PC-9 (cell line): ENCODE data around the gene USP49. TPM values are rescaled to one million over a fixed set of nuclear protein-coding genes. Genes with fewer than 3 reads are reported as not detected.

Experiments
- BruUV-seq: library from RNA; stranded (reverse); fragments of 400-500 nt; replicated peaks from 2 replicates; lab custom pipeline; 2021; lab: Mats Ljungman, UMichigan
- CTCF ChIA-PET: fragments of 300-600 bp; sonication (Branson Sonifier 250); formaldehyde crosslinking; loops from one replicate; lab custom pipeline; 2022; ENCODE audit warnings: antibody characterized with exemption; lab: Charles Lee
- POLR2A ChIA-PET: fragments of 300-600 bp; sonication (Branson Sonifier 250); formaldehyde crosslinking; loops from one replicate; lab custom pipeline; 2022; ENCODE audit warnings: antibody characterized with exemption; ENCODE audit not compliant: unreplicated experiment; lab: Charles Lee
- DNase-seq, 2 experiments: peaks; one replicate each; pipeline versions ENCODE4 v3.0.0 to v3.0.0-alpha.2; 2015 to 2022; ENCODE audit warnings: mixed read lengths in 1 of 2
- H2AFZ ChIP-seq: fragments of 200-600 bp; sonication (generic); 2 replicates; pipeline ENCODE4 v1.8.1; 2017; ENCODE audit warnings: antibody characterized with exemption
- H3F3A ChIP-seq: fragments of 200-600 bp; sonication (generic); 2 replicates; pipeline ENCODE4 v1.8.1; 2017; ENCODE audit warnings: antibody characterized with exemption, mild to moderate bottlenecking, low read depth; ENCODE audit not compliant: insufficient read depth
- H3K27ac ChIP-seq: fragments of 200-600 bp; sonication (generic); 2 replicates; pipeline ENCODE4 v1.6.1; 2016; ENCODE audit warnings: mixed run types
- H3K27me3 ChIP-seq: fragments of 200-600 bp; sonication (generic); 2 replicates; pipeline ENCODE4 v1.6.1; 2016; ENCODE audit warnings: low read depth, mixed run types; ENCODE audit not compliant: insufficient read depth
- H3K36me3 ChIP-seq: fragments of 200-600 bp; sonication (generic); 2 replicates; pipeline ENCODE4 v1.6.1; 2016; ENCODE audit warnings: low read depth, mixed run types
- H3K4me1 ChIP-seq: fragments of 200-600 bp; sonication (generic); replicated peaks from 2 replicates; pipeline ENCODE4 v1.6.1; 2016; ENCODE audit warnings: mixed run types; ENCODE audit not compliant: insufficient read depth
- H3K4me2 ChIP-seq: fragments of 200-600 bp; sonication (generic); 2 replicates; pipeline ENCODE4 v1.6.1; 2017; ENCODE audit warnings: mixed run types
- H3K4me3 ChIP-seq: fragments of 200-600 bp; sonication (generic); 2 replicates; pipeline ENCODE4 v1.6.1; 2016; ENCODE audit warnings: mixed run types
- H3K79me2 ChIP-seq: fragments of 200-600 bp; sonication (generic); 2 replicates; pipeline ENCODE4 v1.6.1; 2017; ENCODE audit warnings: low read depth, mixed run types
- H3K9me2 ChIP-seq: fragments of 200-600 bp; sonication (generic); 2 replicates; pipeline ENCODE4 v1.8.1; 2017; ENCODE audit warnings: mild to moderate bottlenecking; ENCODE audit not compliant: insufficient read depth
- H3K9me3 ChIP-seq: fragments of 200-600 bp; sonication (generic); 2 replicates; pipeline ENCODE4 v1.8.1; 2016; ENCODE audit warnings: low read depth; ENCODE audit not compliant: insufficient read depth
- H4K20me1 ChIP-seq: fragments of 200-600 bp; sonication (generic); 2 replicates; pipeline ENCODE4 v1.8.1; 2017; ENCODE audit not compliant: insufficient read depth
- CTCF ChIP-seq: fragments of 200-600 bp; sonication (generic); conservative IDR thresholded peaks from 2 replicates; pipeline ENCODE4 v1.6.1; 2017; ENCODE audit warnings: mixed run types, antibody characterized with exemption, mild to moderate bottlenecking, moderate library complexity
- EZH2 ChIP-seq: fragments of 200-600 bp; sonication (generic); IDR thresholded peaks from 2 replicates; pipeline ENCODE4 v1.8.0; 2017; ENCODE audit warnings: antibody characterized with exemption, low read depth
- intact Hi-C: fragments of 100-400 bp; cut with micrococcal nuclease; formaldehyde crosslinking; loops from one replicate; pipeline ENCODE4 v1.10.0; 2022; ENCODE audit not compliant: unreplicated experiment
- total RNA-seq: library from RNA; stranded (reverse); gene quantifications from 2 replicates; pipeline ENCODE4 v1.2.3, GENCODE V29; 2021

USP49 gene
- total RNA-seq, 1 experiment from 2014 or later = 10.9 TPM

- peak; percentile 83 to 92 for DNase-seq
- Histone ChIP-seq H3K36me3 (peaks cover 28% of the 10 kb centered on the region), H3K79me2 (peaks cover 37% of the 10 kb centered on the region), H3F3A (peaks cover 62% of the 10 kb centered on the region), H3K9me3 (no peaks in the 10 kb centered on the region), H3K4me3 (peak within 1 kb of the TSS; percentile 100), H3K4me2 (peak within 1 kb of the TSS; percentile 90), H3K9me2 (no peaks in the 10 kb centered on the region), H4K20me1 (no peaks in the 10 kb centered on the region; the same call in 1 of the 2 replicates), H2AFZ (peak within 1 kb of the TSS; percentile 76), H3K27ac (peak within 1 kb of the TSS; percentile 91), H3K4me1 (peaks cover 42% of the 10 kb centered on the region), H3K27me3 (no peaks in the 10 kb centered on the region)
- TSS peak; percentile 78 for BruUV-seq
- intact Hi-C loops = loop anchor here (1.0 to 10.0 kb wide), 2 partner anchors 134 to 937 kb away; partner anchors contain the start of genes BYSL, MED20 and PRPH2
- ChIA-PET CTCF (interaction anchor here (0.6 to 2.0 kb wide), 6 partner anchors 28 to 417 kb away, joined by 3 to 10 read pairs (median 3); partner anchors contain the start of genes BYSL and MED20), POLR2A (interaction anchor here (0.6 to 0.7 kb wide), 2 partner anchors 134 to 439 kb away, joined by 3 to 11 read pairs; partner anchors contain the start of genes BYSL and MED20)
- TF ChIP-seq CTCF = peak; percentile 88
- no peak for TF ChIP-seq EZH2
Measured at GRCh38 chr6:41787219-41787917, 107.8 kb downstream of the USP49 start, which contains the start of gene TOMM6. Gene TOMM6, plus strand, starts transcription at chr6:41787694. Its CDS starts 4 bp downstream, at chr6:41787698.

GRCh38 chr6:41786451-41787218 is 108.5 kb downstream of the USP49 start:
- intact Hi-C loops = loop anchor here (1.0 to 10.0 kb wide), 2 partner anchors 135 to 938 kb away; partner anchors contain the start of genes BYSL, MED20 and PRPH2
- BruUV-seq = no TSS peak
- TF ChIP-seq EZH2 (no peak), CTCF (peak; percentile 67; the same call in 1 of the 2 replicates)
- H3K9me2 ChIP-seq = no peaks in the 10 kb centered on the region
- H3K4me2 ChIP-seq = peak overlapping the region; percentile 90
- peak overlapping the region; percentile 100 for H3K4me3 ChIP-seq
- H3K9me3 ChIP-seq = no peaks in the 10 kb centered on the region
- H3K27ac ChIP-seq = peak overlapping the region; percentile 91
- H3F3A ChIP-seq = peaks cover 62% of the 10 kb centered on the region
- H4K20me1 ChIP-seq = no peaks in the 10 kb centered on the region; the same call in 1 of the 2 replicates
- H2AFZ ChIP-seq = peak overlapping the region; percentile 76
- peaks cover 37% of the 10 kb centered on the region for H3K79me2 ChIP-seq
- peak; percentile 46 to 88 for DNase-seq
- no peaks in the 10 kb centered on the region for H3K27me3 ChIP-seq
- ChIA-PET CTCF (interaction anchor here (0.5 to 2.0 kb wide), 7 partner anchors 28 to 687 kb away, joined by 3 to 10 read pairs (median 3); partner anchors contain the start of genes BYSL and MED20), POLR2A (interaction anchor here (0.6 to 0.8 kb wide), 3 partner anchors 110 to 407 kb away, joined by 3 to 5 read pairs (median 3); partner anchors contain the start of genes BYSL and MED20)
- H3K36me3 ChIP-seq = peaks cover 25% of the 10 kb centered on the region
- H3K4me1 ChIP-seq = peaks cover 45% of the 10 kb centered on the region
